CD4-positive, alpha-beta T cell treated with Interleukin-21 for 1 hour (primary cell): ENCODE results near the gene DBX1.
"Not testable (repeated sequence)": the region's sequence is repeated elsewhere in the genome, so short reads cannot be mapped to it uniquely, and the experiment has no call there.

Source experiments
- DNase-seq: peaks from one replicate; pipeline ENCODE4 v3.0.0-alpha.2; 2020

Gene DBX1, protein sequence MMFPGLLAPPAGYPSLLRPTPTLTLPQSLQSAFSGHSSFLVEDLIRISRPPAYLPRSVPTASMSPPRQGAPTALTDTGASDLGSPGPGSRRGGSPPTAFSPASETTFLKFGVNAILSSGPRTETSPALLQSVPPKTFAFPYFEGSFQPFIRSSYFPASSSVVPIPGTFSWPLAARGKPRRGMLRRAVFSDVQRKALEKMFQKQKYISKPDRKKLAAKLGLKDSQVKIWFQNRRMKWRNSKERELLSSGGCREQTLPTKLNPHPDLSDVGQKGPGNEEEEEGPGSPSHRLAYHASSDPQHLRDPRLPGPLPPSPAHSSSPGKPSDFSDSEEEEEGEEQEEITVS

DNA sequence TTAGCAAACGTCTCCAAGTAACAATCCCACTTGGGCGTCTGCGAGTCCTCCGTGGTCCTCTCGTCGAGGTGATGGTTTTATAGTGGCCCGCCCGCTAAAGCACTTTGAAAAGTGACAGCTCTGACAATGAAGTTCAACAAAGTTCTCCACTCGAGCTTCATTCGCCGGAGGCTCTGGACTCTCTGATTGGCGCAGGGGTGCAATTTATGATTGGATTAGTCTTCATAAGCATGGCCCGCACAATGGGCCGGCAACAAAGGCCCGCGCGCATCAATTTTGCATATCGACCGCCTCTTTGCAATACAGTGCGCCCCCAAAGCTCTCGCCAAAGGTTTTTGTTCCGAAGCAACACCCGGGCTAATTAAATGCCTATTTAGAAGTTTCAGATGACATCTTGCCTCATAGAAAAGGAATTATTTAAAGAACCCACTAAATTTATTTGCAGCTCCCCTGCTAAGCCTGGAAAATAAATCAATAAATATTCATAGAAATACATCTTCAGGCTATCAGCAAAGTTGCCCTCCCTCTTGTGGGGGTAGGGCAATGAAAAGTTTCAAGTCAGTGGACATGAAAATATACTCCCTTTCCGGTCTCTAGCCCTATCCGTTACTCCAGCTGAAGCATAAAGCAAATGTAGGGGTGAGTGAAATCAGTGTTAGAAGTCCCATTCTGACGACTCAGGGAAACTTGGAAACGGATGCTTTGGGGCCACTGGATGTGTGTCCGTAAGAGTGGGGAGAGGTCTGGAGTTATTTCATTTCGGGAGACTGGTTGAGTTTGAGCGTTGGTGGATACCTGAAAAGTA lies at the start of gene DBX1:
Gene DBX1, minus strand, starts transcription at position 51 of the 805 bp plus-strand sequence. CDS start 151 bp downstream, outside the sequence.
- DNase-seq = no peak

DNA sequence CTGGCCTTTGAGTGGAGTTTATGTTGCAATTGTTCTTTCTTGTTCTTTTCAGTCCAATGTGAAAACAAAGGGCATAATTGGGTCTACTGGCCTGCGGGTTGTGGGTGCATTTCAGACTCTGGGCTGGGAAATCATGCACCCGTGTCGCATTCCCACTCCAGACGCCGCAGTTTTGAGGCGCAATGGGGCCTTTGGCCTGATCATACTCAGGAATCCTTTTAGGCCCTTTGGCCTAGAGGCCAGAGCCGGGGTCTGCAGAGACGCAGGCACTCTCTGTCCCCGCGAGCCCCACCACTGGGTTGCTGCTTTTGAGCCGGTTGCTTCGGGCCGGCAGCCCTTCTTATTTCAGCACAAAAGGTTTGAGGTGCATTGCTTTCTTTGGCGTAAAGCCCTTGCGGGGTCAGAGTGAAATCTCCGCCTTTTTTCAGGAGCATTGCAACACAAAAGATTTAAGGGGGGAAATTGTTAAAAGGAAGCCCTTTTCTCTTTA lies 48.4 kb upstream of the DBX1 start:
- DNase-seq = no peak

DNA sequence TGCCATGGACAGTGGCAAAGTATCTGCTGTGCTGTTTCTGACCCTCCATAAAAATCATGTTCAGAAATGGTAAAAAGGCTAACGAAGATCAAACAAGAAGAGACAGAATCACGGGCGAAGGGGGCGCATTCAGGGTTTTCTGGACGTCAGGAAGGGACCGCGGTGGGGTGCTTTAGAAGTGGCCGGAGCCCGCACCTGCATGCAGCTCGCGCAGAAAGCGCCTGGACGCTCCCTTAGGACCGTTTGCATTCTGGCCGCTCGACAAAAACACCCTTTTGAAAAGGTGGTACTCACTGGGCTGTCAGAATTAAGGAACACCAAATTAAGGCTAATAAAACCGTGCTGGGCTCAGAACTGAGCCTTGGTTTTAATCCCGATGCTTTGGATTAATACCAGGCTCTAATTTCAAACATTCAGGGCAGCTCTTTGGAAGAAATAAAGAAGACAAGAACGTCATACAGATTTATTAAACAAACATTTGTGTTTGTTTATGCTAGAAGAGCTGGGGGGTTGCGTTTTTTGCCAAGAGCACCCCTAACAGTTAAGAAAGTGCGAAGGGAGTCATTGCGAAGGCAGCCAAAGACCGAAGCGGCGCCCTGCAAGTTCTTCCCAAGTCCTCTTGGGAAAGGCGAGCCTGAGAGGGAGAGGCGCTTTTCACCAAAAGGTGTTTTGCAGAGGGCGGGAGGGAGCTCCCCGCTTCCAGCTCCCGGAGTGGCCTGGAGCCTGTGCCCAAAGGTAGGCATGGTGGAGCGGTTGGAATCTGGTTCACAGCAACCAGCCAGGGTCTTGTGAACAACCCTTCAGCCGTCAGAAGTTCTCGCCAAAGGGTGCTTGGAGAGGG lies 47.7 kb upstream of the DBX1 start:
- no peak for DNase-seq

DNA sequence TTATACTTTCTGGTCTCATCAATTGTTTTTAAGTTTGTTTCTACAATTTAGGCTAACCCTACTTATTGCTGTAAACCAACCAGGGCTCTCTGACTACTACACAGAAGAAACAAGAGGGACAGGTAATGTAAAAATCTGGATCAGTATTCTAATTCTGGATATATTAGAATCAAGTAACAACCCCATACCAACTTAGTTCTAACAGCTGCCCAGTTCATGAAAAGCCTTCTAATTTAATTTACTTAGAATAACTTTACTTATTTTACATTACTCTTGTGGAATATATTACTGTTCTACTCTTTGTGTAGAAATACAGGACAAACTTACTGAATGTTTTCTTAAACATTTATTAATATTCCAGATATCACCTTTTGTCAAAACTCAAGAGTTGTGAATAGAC lies 45.5 kb upstream of the DBX1 start:
- DNase-seq = no peak

DNA sequence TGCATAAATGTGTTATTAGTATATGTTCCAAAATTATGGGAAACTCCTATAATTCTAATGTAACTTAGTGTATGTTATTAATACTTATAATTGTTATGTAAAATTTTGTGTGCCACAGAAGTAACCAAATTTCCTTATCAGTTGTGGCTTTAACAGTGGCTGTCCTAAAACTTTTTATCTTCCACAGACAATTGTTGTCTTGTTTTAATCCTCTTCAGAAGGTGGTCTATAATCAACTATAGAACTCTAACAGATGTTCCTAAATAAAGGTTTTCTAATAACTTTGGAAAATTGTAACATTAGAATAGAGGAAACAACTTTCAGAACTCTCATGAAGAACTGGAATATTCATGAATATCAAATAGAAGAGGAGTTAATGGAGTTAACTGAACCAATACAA lies 44.4 kb upstream of the DBX1 start:
- no peak for DNase-seq

DNA sequence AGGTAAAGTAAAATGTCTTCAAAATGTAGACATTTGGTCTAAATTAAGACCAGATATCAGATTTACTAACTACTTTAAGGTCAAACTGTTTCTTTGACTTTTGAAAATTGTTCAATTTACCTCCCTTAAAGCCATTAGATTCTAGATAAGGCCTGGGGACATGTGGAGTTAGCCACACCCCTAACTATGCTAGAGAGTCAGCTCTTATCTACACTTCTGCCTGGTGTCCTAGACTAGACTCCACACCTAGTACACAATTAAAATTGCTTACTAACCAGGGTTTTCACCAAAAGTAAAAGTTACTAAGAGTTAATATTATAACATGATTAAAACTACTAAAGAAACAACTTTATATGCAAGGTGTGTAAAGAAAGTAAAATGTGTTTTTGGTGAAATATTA lies 43.6 kb upstream of the DBX1 start:
- no peak for DNase-seq

DNA sequence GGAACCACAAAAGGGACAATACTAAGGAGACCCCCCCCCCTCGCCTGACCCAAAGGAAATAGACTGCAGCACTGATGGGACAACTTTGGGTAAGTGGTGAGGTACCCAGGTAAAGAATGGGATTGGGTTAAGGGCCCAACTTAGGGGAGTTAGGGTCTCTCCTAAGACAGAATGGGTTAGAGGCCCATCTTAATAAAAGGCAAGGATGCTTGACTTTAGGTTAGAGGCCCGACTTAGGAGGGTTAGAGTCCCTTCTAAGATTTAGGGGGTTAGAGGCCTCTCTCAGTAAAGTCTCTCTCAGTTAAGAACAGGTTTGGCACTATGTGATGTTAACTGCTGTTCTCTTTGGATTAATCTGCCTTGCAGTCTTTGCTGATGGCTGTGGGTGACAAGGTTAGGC lies 41.0 kb upstream of the DBX1 start:
- DNase-seq = no peak

DNA sequence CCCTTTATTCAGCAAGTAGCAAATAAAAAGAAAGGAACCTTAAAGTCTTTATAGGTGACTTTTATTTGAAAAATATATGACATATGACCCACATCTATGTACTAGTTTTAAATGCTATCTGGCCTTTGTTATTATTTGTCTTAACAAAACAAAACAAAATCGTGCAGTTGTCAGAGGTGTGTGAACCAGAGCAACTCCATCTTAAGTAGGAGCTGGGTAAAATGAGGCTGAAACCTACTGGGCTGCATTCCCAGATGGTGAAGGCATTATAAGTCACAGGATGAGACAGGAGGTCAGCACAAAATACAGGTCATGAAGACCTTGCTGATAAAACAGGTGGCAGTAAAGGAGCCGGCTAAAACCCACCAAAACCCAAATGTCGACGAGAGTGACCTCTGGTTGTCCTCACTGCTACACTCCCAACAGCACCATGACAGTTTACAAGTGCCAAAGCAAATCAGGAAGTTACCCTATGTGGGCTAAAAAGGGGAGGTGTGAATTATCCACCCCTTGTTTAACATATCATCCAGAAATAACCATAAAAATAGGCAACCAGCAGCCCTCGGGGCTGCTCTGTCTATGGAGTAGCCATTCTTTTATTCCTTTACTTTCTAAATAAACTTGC lies 40.2 kb upstream of the DBX1 start:
- not testable (repeated sequence) for DNase-seq

DNA sequence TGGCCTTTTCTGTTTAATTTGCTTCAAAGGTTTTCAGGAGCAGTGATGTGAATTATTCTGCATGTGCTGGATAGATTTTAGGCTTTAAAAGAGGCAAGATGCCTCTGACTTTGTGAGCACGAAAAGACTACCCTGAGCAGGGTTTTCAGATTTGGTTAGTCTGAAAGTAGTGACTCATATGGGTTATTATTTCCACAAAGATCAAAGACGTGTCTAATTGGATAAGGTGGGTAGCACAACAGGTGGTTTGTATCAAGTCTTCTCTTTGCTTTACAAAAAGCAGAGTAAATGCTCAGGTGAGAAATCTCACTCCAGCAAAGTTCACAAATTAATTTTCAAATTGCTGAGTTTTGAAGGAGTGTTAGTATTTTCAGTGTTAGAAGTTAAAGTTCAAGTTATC lies 37.6 kb upstream of the DBX1 start:
- no peak for DNase-seq

DNA sequence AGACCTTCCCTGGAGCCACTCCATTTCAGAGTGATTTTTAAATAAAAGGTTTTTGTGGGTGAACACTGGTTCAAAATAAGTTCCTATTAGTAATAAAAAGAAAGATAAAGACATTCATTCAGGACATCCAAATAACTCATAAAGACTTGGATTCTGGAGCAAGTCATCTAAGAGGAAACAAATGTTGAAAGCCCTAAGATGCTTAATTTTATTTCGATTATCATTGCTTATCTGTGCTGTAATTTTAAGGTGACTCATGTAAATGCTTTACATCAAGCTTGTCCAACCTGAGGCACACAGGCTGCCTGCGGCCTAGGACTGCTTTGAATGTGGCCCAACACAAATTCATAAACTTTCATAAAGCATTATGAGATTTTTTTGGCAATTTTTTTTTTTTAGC lies 34.2 kb upstream of the DBX1 start:
- no peak for DNase-seq

DNA sequence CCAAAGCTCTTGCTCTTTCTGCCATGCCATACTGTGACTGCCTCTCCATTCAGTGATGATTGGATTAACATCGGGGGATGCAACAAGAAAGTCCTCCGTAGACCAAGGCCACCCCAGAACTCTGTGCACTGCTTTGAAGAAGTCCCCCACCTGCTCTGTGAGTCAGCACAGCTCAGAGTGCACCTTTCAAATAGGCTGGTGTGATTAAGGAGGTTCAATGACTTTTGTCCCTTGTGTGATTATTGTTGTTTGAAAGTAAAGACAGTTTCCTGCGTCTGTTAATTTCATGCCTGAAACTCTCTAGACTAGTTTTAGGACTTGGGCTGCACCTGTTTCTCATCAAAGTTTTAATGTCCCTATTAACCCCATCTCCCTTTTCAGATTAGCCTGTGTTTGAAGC lies 33.0 kb upstream of the DBX1 start:
- no peak for DNase-seq

DNA sequence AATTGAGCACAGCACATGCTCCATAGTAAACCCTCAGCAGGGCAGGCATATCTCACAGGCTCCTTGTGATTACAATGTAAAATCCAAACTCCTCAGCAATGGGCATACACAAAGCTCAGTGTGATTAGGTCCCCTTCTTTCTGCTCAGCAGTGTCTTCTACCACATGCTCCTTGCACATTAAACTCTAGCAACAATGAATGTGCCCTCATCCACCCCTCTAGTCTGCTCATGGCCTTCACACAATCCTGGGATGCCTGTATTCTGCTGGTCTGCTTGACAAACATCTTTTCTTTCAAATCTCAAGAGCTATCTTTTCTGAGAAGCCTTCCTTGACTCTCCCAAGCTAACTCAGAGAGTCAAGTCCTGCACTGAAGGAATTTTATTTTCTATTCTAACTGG lies 32.4 kb upstream of the DBX1 start:
- no peak for DNase-seq

DNA sequence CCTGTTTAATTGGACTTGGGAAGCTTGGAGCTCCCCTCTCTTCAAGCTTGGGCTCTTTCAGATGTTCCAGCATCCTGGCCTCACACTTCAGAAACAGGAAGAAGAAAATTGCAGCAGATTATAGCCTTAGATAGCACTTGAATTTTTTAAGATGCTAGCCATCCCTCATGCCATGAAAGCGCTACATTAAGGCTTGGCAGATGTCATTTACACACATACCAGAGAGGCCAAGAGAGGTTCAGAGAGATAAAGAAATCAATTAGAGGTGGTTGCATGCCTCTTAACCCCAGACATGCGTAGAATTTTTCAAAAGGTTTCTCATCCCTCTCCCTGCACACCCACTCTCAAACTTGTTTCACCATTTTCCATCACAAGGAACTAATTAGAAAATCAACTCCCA lies 31.9 kb upstream of the DBX1 start:
- DNase-seq = no peak

DNA sequence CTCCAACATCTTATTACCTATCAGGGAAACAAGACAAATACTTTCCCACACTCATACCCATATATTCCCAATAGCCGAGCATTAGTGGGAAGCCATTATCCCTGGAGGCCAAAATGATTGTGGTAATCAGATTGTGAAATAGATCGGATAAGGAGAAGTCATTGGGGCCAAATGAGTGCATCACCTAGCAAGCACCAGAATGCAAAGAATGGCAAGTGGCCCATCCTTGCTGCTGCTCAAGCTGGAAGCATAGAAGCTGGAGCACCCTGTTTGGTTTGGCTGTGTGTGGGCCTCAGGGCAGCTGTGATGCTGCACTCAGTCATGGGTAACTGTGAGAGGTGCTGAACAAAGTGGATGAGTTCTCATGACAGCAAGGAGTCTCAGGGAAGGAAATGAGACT lies 18.7 kb upstream of the DBX1 start:
- no peak for DNase-seq

DNA sequence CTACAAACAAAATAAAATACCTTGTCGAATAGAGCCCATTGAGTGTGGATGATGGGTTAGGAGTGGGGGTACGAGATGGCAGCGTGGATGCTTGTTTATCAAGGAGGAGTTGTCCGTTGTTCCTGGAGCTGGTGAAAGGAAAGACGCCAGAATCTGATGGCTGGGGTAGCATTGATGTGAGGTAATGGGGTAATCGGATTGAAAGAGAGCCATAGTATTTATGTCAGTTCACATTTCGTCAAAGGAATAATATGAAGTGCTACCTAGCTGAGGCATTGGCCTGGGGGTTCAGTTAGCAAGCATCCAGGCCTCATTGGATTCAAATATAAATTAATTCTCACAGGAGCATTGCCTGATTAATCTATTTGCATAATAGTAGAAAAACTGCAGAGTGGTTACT lies 16.9 kb upstream of the DBX1 start:
- no peak for DNase-seq

DNA sequence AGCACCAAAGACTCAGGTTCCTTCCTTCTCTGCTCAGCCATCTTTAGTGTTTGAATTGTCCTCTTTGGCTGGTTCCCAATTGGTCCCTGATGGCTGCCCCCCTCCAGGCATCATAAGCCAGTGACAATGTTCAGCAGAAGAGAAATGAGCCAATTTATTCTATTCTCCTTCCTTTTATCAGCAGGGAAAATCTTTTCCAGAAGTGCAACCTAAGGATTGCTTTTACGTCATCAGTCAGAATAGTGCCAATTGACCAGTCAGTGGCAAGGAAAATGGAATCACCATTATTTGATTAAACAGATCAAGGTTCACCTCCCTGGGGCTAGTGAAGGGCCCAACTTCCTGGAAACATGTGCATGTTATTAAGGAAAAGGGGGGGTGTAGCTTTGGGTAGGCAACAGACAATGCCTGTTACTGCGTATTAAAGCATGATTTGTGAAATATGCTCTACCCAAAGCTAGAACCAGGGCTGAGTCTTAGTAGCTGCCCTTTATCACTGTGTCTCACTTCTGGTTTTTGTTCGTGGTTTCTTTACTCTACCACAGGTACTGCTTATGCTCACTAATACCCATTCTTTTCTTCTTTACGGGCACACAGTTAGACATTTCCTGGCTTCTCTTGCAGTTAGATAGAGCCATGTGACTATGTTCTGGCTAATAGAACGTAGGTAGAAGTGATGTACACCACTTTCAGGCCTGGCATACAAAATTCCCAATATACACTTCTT lies 12.6 kb upstream of the DBX1 start:
- DNase-seq = no peak

DNA sequence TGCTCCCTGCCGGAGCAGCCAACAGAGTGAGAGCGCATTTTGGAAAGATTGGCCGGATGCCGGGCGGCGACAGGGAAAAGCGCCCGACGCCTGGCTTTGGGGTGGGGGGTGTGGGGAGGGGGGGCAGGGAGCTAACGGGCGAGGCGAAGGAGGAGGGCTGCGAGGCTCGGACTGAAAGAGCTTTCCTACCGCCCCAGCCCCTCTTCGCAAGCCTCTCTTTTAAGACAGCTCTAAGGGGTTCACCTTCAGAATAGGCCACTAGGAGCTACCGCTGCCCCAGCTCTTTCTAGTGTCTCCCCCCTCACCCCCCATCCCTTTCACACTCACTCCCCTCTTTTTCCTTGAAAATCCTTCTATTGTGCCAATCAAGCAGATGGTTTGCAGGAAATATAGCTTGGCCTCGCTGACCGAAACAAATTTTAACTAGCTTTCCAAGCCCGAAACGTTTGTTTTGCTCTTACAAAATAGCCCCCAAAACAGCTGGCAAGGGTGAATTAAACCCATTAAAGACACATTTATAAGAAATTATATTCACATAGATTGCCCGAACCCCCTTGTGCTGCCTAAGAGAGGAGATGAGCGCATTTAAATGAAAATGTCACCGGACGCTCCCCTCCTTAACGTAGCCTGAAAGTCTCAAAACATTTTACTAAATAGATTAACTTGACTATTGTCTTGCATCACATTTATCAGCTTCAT lies 3.7 kb upstream of the DBX1 start:
- no peak for DNase-seq

DNA sequence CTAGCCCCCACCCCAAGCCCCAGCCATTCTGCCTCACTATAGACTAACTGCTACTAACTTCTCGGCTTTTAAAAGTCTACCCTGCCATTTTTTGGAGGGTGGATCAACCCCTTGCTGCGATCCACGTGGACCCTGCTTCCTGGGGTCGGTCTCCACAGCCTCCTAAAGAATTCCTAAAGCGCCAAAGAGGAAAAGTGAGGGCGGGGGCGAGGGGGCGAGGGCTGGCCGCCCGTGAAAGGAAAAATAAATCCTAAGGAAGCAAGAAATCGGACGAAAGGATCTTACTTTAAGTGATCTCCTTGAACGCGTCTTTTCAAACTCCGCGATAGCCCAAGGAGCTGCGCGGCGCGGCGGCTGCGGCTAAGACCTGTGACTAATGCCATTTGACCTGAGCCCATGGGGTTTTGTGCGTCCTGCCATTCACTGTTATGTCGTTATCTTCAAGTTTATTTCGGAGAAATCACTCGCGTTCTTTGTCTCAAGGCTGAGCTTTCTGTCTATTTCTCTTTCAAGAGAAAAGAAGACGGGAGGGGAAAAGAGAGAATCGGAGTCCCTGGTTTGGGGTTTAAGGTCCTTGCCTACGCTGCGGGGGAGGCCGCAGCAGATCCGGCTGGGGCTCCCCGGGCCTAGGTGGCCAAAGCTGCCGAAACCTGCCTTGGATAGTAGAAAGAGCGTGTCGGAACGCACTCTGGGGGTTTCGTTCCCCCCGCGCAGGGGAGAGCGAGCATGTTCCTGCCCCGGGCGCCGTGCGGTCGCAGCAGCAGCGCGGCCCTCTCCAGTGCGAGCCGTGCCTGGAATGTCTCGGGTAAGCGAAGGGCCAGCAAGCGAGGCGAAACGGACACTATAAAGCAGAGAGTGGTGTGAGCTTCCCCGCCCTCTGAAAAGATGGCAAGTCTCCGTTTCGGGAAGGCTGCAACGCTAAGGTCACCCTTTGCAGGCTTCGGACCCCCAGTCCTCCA lies 2.8 kb upstream of the DBX1 start:
- no peak for DNase-seq

DNA sequence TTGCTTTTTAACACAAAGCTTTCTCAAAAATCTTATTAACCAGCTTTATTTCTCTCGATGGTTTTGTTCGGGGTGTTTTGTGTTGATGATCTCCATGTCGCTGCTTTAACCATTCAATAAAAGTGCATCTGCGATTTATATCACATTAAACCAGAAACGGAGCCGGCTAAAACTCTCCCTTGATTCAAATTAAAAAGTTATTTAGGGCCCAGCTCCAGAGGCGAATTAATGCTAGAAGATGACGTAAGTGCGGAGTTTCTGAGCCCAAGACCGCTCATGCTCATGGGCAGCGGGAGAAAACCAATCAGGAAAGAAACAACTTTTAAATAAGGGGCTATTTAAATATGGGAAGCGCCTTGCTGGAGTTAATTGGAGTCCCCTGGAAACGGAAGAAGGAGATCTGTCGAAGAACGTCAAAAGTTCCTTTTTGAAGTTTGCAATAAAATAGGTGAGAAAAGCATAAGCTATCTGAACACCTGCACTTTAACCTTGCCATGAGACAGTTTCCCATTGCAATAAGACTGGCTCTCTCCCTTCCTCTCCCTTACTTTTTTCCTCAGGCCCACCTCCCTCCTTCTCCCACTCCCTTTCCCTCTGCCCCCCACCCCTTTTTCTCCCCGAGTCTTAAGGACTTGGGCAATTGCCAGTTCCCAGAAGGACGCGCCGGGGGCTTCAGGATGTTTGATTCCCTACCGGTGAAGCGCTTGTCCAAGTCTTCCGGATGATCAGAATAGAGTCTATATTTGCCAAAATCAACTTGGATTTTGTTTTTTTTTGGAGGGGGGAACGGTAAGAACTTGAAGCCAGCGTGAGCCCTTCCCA lies 1.9 kb upstream of the DBX1 start:
- no peak for DNase-seq
